ENCODE measurements around the gene BATF. TPM values are rescaled to one million over a fixed set of nuclear protein-coding genes. Genes with fewer than 3 reads are reported as not detected.

Gene BATF
- polyA plus RNA-seq, 1 experiment = not detected

DNA sequence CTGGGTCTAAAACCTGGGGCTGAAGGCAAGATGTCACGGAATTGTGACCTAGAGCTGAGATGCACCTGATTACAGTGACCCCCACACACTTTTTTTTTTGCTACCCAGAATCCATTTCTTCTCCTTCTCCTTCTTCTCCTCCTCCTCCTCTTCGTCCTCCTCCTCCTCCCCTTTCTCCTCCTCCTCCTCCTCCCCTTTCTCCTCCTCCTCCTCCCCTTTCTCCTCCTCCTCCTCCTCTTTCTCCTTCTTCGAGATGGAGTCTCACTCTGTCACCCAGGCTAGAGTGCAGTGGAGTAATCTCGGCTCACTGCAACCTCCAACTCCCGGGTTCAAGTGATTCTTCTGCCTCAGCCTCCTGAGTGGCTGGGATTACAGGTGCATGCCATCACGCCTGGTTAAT lies 36.8 kb downstream of the BATF start:
- TF ChIP-seq CTCF (IDR thresholded peaks at IDR 0.05; ENCODE audit: low read depth, low read length) = no peak
- ChIA-PET POLR2A (no interaction called here), CTCF (interaction anchor here (3.0 to 3.2 kb wide), 2 partner anchors 18 to 250 kb away, joined by 25 to 27 read pairs; no protein-coding TSS in a partner anchor)
- no peak for DNase-seq (ENCODE audit: low read depth, low spot score)
- H3K27ac ChIP-seq (ENCODE audit: low read depth, low read length) = no peak overlapping the region
- no peak overlapping the region for H3K4me3 ChIP-seq (ENCODE audit: low read depth, low read length)
- peaks cover 6% of the 10 kb centered on the region for H3K27me3 ChIP-seq (ENCODE audit: control insufficient read depth, insufficient read depth, low read length)
- peaks cover 7% of the 10 kb centered on the region; the same call in 1 of the 2 replicates for H3K9me3 ChIP-seq (ENCODE audit: control insufficient read depth, insufficient read depth, low read length)

GRCh38 chr14:75559451-75560222 lies 37.4 kb downstream of the BATF start:
- ChIA-PET CTCF (interaction anchor here (1.6 to 4.0 kb wide), 10 partner anchors 11 to 428 kb away, joined by 3 to 27 read pairs (median 8); no protein-coding TSS in a partner anchor), POLR2A (no interaction called here)
- no peak for DNase-seq (ENCODE audit: low read depth, low spot score)

GRCh38 chr14:75561013-75561432 lies 38.8 kb downstream of the BATF start:
- peak; percentile 86 for TF ChIP-seq CTCF (IDR thresholded peaks at IDR 0.05; ENCODE audit: low read depth, low read length)
- peaks cover 13% of the 10 kb centered on the region for H3K27me3 ChIP-seq (ENCODE audit: control insufficient read depth, insufficient read depth, low read length)
- H3K27ac ChIP-seq (ENCODE audit: low read depth, low read length) = no peak overlapping the region
- no peak overlapping the region for H3K4me3 ChIP-seq (ENCODE audit: low read depth, low read length)
- ChIA-PET POLR2A (no interaction called here), CTCF (interaction anchor here (0.5 to 4.0 kb wide), 44 partner anchors 8 to 430 kb away, joined by 3 to 27 read pairs (median 5); no protein-coding TSS in a partner anchor)
- DNase-seq (ENCODE audit: low read depth, low spot score) = no peak
- peaks cover 7% of the 10 kb centered on the region; the same call in 1 of the 2 replicates for H3K9me3 ChIP-seq (ENCODE audit: control insufficient read depth, insufficient read depth, low read length)

More at GRCh38 chr14:75559451-75560222, 37.4 kb downstream of the BATF start:
- Histone ChIP-seq H3K27me3 (ENCODE audit: control insufficient read depth, insufficient read depth, low read length) (peaks cover 10% of the 10 kb centered on the region), H3K4me3 (ENCODE audit: low read depth, low read length) (no peak overlapping the region), H3K9me3 (ENCODE audit: control insufficient read depth, insufficient read depth, low read length) (peaks cover 7% of the 10 kb centered on the region; the same call in 1 of the 2 replicates), H3K27ac (ENCODE audit: low read depth, low read length) (no peak overlapping the region)
- no peak for TF ChIP-seq CTCF (IDR thresholded peaks at IDR 0.05; ENCODE audit: low read depth, low read length)

DNA sequence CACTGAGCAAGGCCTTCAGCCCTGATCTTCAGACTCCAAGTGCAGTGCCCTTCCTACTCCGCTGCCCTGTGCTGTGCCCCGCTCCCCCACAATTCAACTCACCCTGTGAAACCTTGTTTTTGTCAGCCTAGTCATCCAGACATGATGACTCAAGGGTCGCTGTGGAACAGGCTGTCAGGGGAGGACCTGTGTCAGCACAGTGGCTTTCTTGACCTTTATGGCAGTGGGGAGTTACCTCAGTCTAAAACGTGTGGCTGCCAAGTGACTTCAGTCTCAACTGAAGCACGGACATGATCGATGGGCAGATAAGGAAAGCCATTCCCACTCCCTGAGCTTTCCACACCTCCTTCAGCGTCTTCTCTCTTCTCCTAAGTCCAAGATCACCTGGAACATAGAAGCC lies 39.8 kb downstream of the BATF start:
- Histone ChIP-seq H3K9me3 (ENCODE audit: control insufficient read depth, insufficient read depth, low read length) (peaks cover 7% of the 10 kb centered on the region; the same call in 1 of the 2 replicates), H3K27ac (ENCODE audit: low read depth, low read length) (no peak overlapping the region), H3K27me3 (ENCODE audit: control insufficient read depth, insufficient read depth, low read length) (peaks cover 16% of the 10 kb centered on the region), H3K4me3 (ENCODE audit: low read depth, low read length) (no peak overlapping the region)
- CTCF ChIA-PET = interaction anchor here (1.1 to 4.0 kb wide), 13 partner anchors 15 to 323 kb away, joined by 3 to 27 read pairs (median 6); no protein-coding TSS in a partner anchor
- no peak for DNase-seq (ENCODE audit: low read depth, low spot score)
- POLR2A ChIA-PET = no interaction called here
- no peak for TF ChIP-seq CTCF (IDR thresholded peaks at IDR 0.05; ENCODE audit: low read depth, low read length)

- Histone ChIP-seq H3K27ac (ENCODE audit: low read depth, low read length) (no peak overlapping the region), H3K27me3 (ENCODE audit: control insufficient read depth, insufficient read depth, low read length) (peaks cover 16% of the 10 kb centered on the region), H3K4me3 (ENCODE audit: low read depth, low read length) (no peak overlapping the region), H3K9me3 (ENCODE audit: control insufficient read depth, insufficient read depth, low read length) (peaks cover 7% of the 10 kb centered on the region; the same call in 1 of the 2 replicates)
- DNase-seq (ENCODE audit: low read depth, low spot score) = no peak
- ChIA-PET POLR2A (no interaction called here), CTCF (interaction anchor here (1.1 to 4.0 kb wide), 3 partner anchors 74 to 129 kb away, joined by 4 to 16 read pairs (median 11); no protein-coding TSS in a partner anchor)
- no peak for TF ChIP-seq CTCF (IDR thresholded peaks at IDR 0.05; ENCODE audit: low read depth, low read length)
Observed at GRCh38 chr14:75562489-75562888, 40.2 kb downstream of the BATF start.

Measured in AG04450 (cell line).